GM23338 (cell line): ENCODE measurements around the gene TBC1D14. TPM values are rescaled to one million over a fixed set of nuclear protein-coding genes. Genes with fewer than 3 reads are reported as not detected.

Source experiments
- ATAC-seq: fragments of 200-7000 bp; cut with Tn5 transposase; 3 replicates; pipeline ENCODE4 v1.9.1; 2020
- DNase-seq: peaks from one replicate; pipeline ENCODE4 v3.0.0-alpha.2; 2015; ENCODE audit warnings: low spot score
- H2AFZ ChIP-seq: fragments of 200-600 bp; sonication (generic); 2 replicates; pipeline ENCODE4 v1.8.0; 2016; ENCODE audit warnings: antibody characterized with exemption, mild to moderate bottlenecking, moderate library complexity
- H3F3A ChIP-seq: fragments of 200-600 bp; sonication (generic); replicated peaks from 2 replicates; pipeline ENCODE4 v1.8.0; 2017; ENCODE audit warnings: antibody characterized with exemption, mixed run types, low read depth
- H3K27ac ChIP-seq: fragments of 200-600 bp; sonication (generic); 2 replicates; pipeline ENCODE4 v1.6.1; 2016; ENCODE audit warnings: low read depth
- H3K27me3 ChIP-seq: fragments of 200-600 bp; sonication (generic); 2 replicates; pipeline ENCODE4 v1.8.0; 2016; ENCODE audit warnings: mild to moderate bottlenecking, mixed run types, moderate library complexity; ENCODE audit not compliant: insufficient read depth
- H3K36me3 ChIP-seq: fragments of 200-600 bp; sonication (generic); 2 replicates; pipeline ENCODE4 v1.8.0; 2016; ENCODE audit warnings: mild to moderate bottlenecking; ENCODE audit not compliant: insufficient read depth
- H3K4me1 ChIP-seq: fragments of 200-600 bp; sonication (generic); 2 replicates; pipeline ENCODE4 v1.8.0; 2016; ENCODE audit warnings: mild to moderate bottlenecking, moderate library complexity; ENCODE audit not compliant: insufficient read depth
- H3K4me2 ChIP-seq: fragments of 200-600 bp; sonication (generic); 2 replicates; pipeline ENCODE4 v1.7.1; 2017; ENCODE audit warnings: mixed run types
- H3K4me3 ChIP-seq: fragments of 200-600 bp; sonication (generic); 2 replicates; pipeline ENCODE4 v1.6.1; 2016; ENCODE audit warnings: mixed run types
- H3K79me2 ChIP-seq: fragments of 200-600 bp; sonication (generic); replicated peaks from 2 replicates; pipeline ENCODE4 v1.8.0; 2017; ENCODE audit warnings: mild to moderate bottlenecking; ENCODE audit not compliant: insufficient read depth
- H3K9me2 ChIP-seq: fragments of 200-600 bp; sonication (generic); 2 replicates; pipeline ENCODE4 v1.8.0; 2017; ENCODE audit not compliant: insufficient read depth
- H4K20me1 ChIP-seq: fragments of 200-600 bp; sonication (generic); replicated peaks from 2 replicates; pipeline ENCODE4 v1.8.0; 2017; ENCODE audit warnings: mild to moderate bottlenecking; ENCODE audit not compliant: insufficient read depth
- H3K27ac Mint-ChIP-seq: 2 replicates; pipeline ENCODE4 v1.8.0; 2020; ENCODE audit warnings: inconsistent platforms, mild to moderate bottlenecking, moderate library complexity, mixed read lengths
- H3K27me3 Mint-ChIP-seq: 3 replicates; pipeline ENCODE4 v1.8.0; 2022; ENCODE audit warnings: low read depth, mild to moderate bottlenecking, moderate library complexity, mixed read lengths, inconsistent platforms; ENCODE audit not compliant: insufficient read depth, poor library complexity
- H3K36me3 Mint-ChIP-seq: 3 replicates; pipeline ENCODE4 v1.8.0; 2021; ENCODE audit warnings: low read depth, mild to moderate bottlenecking, inconsistent platforms, moderate library complexity, mixed read lengths
- H3K4me1 Mint-ChIP-seq: 3 replicates; pipeline ENCODE4 v1.8.0; 2020; ENCODE audit warnings: mild to moderate bottlenecking, inconsistent platforms, mixed read lengths
- H3K4me3 Mint-ChIP-seq: 3 replicates; pipeline ENCODE4 v1.8.0; 2021; ENCODE audit warnings: moderate library complexity, mild to moderate bottlenecking, inconsistent platforms, mixed read lengths
- H3K9me3 Mint-ChIP-seq: 3 replicates; pipeline ENCODE4 v1.8.0; 2020; ENCODE audit warnings: moderate library complexity, mild to moderate bottlenecking, inconsistent platforms, mixed read lengths
- CREB1 ChIP-seq: fragments of 250-450 bp; sonication (Bioruptor Pico); IDR thresholded peaks from 2 replicates; pipeline ENCODE4 v1.5.0; 2020; ENCODE audit warnings: low read depth, mild to moderate bottlenecking, moderate library complexity
- CTCF ChIP-seq, 2 experiments: fragments of 200-600 bp in 1 of 2; sonication (generic) in 1 of 2; conservative IDR thresholded peaks; 2 replicates each; pipeline versions ENCODE4 v1.5.1 to v1.6.1; 2016 to 2017; ENCODE audit warnings: antibody characterized with exemption in 2 of 2, low read depth in 2 of 2, mild to moderate bottlenecking in 2 of 2, moderate library complexity in 1 of 2
- ETS1 ChIP-seq: IDR thresholded peaks from 2 replicates; pipeline ENCODE4 v1.6.1; 2016; ENCODE audit warnings: antibody characterized with exemption
- EZH2 ChIP-seq: fragments of 200-600 bp; sonication (generic); IDR thresholded peaks from one replicate; pipeline ENCODE4 v1.8.0; 2017; ENCODE audit warnings: antibody characterized with exemption, mild to moderate bottlenecking, low read depth; ENCODE audit not compliant: unreplicated experiment
- EZH2phosphoT487 ChIP-seq: fragments of 200-600 bp; sonication (generic); IDR thresholded peaks from one replicate; pipeline ENCODE4 v1.8.1; 2018; ENCODE audit warnings: antibody characterized with exemption; ENCODE audit not compliant: unreplicated experiment
- JUNB ChIP-seq: IDR thresholded peaks from one replicate; pipeline ENCODE4 v1.6.1; 2016; ENCODE audit warnings: antibody characterized with exemption; ENCODE audit not compliant: unreplicated experiment
- NANOG ChIP-seq: IDR thresholded peaks from 2 replicates; pipeline ENCODE4 v1.6.1; 2016; ENCODE audit warnings: antibody characterized with exemption, borderline replicate concordance
- POLR2AphosphoS5 ChIP-seq: IDR thresholded peaks from 2 replicates; pipeline ENCODE4 v1.6.1; 2016; ENCODE audit warnings: antibody characterized with exemption, low read depth
- STAT1 ChIP-seq: IDR thresholded peaks from one replicate; pipeline ENCODE4 v1.6.1; 2016; ENCODE audit warnings: antibody characterized with exemption; ENCODE audit not compliant: unreplicated experiment
- ZNF114 ChIP-seq: fragments of 250-450 bp; sonication (Bioruptor Pico); IDR thresholded peaks from 2 replicates; pipeline ENCODE4 v1.5.0; 2020; ENCODE audit warnings: mild to moderate bottlenecking, moderate library complexity
- ZNF331 ChIP-seq: fragments of 250-450 bp; sonication (Bioruptor Pico); IDR thresholded peaks from 2 replicates; pipeline ENCODE4 v1.5.0; 2020; ENCODE audit warnings: low read depth, mild to moderate bottlenecking, moderate library complexity
- polyA plus RNA-seq: library from polyadenylated mRNA; unstranded; fragments of >200 nt; fragmentation: Nextera tagmentation; extraction: Ambion mirVana; gene quantifications from 2 replicates; pipeline ENCODE4 v1.2.1, GENCODE V29; 2016
- total RNA-seq: library from RNA; depleted of rRNA; stranded (reverse); fragments of >200 nt; shearing (Covaris generic); gene quantifications from 2 replicates; pipeline ENCODE4 v1.2.3, GENCODE V29; 2014
- TF ChIP-seq, protein P1 (sequence below): fragments of 250-450 bp; sonication (Bioruptor Pico); IDR thresholded peaks from 2 replicates; pipeline ENCODE4 v1.5.0; 2020; ENCODE audit warnings: mild to moderate bottlenecking, moderate library complexity
- TF ChIP-seq, protein P2 (sequence below): IDR thresholded peaks from one replicate; pipeline ENCODE4 v1.6.1; 2018; ENCODE audit warnings: antibody characterized with exemption; ENCODE audit not compliant: unreplicated experiment

TBC1D14 gene
- total and polyA plus RNA-seq, 2 experiments from 2014 or later = 18.2 to 59.7 TPM

DNA sequence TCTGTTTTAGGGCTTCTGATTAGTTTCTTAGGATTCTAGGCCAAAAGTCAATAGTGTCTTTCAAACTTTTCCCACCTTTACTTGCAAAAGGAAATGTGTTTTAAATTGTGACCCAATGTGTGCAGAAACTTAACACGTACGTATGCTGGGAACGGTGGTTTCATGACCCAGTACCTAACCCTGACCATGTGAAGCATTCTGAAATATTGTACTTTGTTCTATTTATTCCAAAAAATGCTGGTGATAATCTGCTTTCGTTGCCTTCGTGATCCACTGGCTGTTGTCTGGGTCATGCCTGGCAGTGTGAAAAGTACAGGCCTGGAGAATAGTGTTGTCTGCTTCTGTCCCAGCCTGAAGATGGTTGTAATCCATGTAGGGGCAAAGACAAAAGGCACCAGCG, 106.9 kb downstream of the TBC1D14 start:
- Histone ChIP-seq H3K4me2 (no peak overlapping the region), H3K4me1 (no peaks in the 10 kb centered on the region), H4K20me1 (peaks cover 31% of the 10 kb centered on the region), H3K36me3 (peaks cover 1% of the 10 kb centered on the region; the same call in 1 of the 2 replicates), H2AFZ (no peak overlapping the region), H3K9me2 (no peaks in the 10 kb centered on the region), H3K4me3 (no peak overlapping the region), H3K27ac (no peak overlapping the region), H3K27me3 (no peaks in the 10 kb centered on the region), H3F3A (no peaks in the 10 kb centered on the region), H3K79me2 (peaks cover 6% of the 10 kb centered on the region)
- Mint-ChIP-seq H3K4me1 (peaks cover 18% of the 10 kb centered on the region), H3K4me3 (no peak overlapping the region), H3K27ac (no peak overlapping the region), H3K27me3 (peaks cover 5% of the 10 kb centered on the region), H3K36me3 (peaks cover 73% of the 10 kb centered on the region), H3K9me3 (no peaks in the 10 kb centered on the region)
- ATAC-seq = no peak
- TF ChIP-seq, protein P1, sequence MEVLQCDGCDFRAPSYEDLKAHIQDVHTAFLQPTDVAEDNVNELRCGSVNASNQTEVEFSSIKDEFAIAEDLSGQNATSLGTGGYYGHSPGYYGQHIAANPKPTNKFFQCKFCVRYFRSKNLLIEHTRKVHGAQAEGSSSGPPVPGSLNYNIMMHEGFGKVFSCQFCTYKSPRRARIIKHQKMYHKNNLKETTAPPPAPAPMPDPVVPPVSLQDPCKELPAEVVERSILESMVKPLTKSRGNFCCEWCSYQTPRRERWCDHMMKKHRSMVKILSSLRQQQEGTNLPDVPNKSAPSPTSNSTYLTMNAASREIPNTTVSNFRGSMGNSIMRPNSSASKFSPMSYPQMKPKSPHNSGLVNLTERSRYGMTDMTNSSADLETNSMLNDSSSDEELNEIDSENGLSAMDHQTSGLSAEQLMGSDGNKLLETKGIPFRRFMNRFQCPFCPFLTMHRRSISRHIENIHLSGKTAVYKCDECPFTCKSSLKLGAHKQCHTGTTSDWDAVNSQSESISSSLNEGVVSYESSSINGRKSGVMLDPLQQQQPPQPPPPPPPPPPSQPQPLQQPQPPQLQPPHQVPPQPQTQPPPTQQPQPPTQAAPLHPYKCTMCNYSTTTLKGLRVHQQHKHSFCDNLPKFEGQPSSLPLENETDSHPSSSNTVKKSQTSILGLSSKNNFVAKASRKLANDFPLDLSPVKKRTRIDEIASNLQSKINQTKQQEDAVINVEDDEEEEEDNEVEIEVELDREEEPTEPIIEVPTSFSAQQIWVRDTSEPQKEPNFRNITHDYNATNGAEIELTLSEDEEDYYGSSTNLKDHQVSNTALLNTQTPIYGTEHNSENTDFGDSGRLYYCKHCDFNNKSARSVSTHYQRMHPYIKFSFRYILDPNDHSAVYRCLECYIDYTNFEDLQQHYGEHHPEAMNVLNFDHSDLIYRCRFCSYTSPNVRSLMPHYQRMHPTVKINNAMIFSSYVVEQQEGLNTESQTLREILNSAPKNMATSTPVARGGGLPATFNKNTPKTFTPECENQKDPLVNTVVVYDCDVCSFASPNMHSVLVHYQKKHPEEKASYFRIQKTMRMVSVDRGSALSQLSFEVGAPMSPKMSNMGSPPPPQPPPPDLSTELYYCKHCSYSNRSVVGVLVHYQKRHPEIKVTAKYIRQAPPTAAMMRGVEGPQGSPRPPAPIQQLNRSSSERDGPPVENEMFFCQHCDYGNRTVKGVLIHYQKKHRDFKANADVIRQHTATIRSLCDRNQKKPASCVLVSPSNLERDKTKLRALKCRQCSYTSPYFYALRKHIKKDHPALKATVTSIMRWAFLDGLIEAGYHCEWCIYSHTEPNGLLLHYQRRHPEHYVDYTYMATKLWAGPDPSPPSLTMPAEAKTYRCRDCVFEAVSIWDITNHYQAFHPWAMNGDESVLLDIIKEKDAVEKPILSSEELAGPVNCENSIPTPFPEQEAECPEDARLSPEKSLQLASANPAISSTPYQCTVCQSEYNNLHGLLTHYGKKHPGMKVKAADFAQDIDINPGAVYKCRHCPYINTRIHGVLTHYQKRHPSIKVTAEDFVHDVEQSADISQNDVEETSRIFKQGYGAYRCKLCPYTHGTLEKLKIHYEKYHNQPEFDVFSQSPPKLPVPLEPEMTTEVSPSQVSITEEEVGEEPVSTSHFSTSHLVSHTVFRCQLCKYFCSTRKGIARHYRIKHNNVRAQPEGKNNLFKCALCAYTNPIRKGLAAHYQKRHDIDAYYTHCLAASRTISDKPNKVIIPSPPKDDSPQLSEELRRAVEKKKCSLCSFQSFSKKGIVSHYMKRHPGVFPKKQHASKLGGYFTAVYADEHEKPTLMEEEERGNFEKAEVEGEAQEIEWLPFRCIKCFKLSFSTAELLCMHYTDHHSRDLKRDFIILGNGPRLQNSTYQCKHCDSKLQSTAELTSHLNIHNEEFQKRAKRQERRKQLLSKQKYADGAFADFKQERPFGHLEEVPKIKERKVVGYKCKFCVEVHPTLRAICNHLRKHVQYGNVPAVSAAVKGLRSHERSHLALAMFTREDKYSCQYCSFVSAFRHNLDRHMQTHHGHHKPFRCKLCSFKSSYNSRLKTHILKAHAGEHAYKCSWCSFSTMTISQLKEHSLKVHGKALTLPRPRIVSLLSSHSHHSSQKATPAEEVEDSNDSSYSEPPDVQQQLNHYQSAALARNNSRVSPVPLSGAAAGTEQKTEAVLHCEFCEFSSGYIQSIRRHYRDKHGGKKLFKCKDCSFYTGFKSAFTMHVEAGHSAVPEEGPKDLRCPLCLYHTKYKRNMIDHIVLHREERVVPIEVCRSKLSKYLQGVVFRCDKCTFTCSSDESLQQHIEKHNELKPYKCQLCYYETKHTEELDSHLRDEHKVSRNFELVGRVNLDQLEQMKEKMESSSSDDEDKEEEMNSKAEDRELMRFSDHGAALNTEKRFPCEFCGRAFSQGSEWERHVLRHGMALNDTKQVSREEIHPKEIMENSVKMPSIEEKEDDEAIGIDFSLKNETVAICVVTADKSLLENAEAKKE (CRISPR knock-in tag) = no peak
- TF ChIP-seq EZH2phosphoT487 (no peak), ZNF331 (CRISPR knock-in tag) (no peak), POLR2AphosphoS5 (no peak), EZH2 (no peak), CREB1 (CRISPR knock-in tag) (no peak), NANOG (no peak), JUNB (no peak), ETS1 (no peak), CTCF (conservative IDR thresholded peaks at IDR 0.05; ENCODE audit: low read depth in 2 of 2) (no peak), STAT1 (no peak), ZNF114 (no peak)
- TF ChIP-seq, protein P2, sequence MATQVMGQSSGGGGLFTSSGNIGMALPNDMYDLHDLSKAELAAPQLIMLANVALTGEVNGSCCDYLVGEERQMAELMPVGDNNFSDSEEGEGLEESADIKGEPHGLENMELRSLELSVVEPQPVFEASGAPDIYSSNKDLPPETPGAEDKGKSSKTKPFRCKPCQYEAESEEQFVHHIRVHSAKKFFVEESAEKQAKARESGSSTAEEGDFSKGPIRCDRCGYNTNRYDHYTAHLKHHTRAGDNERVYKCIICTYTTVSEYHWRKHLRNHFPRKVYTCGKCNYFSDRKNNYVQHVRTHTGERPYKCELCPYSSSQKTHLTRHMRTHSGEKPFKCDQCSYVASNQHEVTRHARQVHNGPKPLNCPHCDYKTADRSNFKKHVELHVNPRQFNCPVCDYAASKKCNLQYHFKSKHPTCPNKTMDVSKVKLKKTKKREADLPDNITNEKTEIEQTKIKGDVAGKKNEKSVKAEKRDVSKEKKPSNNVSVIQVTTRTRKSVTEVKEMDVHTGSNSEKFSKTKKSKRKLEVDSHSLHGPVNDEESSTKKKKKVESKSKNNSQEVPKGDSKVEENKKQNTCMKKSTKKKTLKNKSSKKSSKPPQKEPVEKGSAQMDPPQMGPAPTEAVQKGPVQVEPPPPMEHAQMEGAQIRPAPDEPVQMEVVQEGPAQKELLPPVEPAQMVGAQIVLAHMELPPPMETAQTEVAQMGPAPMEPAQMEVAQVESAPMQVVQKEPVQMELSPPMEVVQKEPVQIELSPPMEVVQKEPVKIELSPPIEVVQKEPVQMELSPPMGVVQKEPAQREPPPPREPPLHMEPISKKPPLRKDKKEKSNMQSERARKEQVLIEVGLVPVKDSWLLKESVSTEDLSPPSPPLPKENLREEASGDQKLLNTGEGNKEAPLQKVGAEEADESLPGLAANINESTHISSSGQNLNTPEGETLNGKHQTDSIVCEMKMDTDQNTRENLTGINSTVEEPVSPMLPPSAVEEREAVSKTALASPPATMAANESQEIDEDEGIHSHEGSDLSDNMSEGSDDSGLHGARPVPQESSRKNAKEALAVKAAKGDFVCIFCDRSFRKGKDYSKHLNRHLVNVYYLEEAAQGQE = no peak
- no peak for DNase-seq
